ENCODE data around the gene FRMPD4.

FRMPD4 gene

DNA sequence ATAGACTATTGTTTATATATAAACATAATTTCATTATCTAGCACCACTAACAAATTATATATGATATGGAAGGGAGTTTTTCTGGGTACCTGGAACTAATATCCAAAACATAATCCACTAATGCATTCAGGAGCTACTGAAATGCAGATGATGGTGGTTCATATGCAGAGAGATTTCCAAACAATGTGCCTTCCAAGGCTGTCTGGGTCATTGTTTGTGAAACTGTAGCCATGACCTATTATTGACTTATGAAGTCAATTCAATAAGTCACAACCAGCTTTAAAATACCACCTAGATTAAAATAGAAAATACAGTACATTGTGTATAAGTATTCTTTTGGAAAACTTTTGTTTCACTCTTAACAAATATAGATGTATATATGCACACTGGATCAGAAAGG, 415.9 kb downstream of the FRMPD4 start:
- no peak for DNase-seq

DNA sequence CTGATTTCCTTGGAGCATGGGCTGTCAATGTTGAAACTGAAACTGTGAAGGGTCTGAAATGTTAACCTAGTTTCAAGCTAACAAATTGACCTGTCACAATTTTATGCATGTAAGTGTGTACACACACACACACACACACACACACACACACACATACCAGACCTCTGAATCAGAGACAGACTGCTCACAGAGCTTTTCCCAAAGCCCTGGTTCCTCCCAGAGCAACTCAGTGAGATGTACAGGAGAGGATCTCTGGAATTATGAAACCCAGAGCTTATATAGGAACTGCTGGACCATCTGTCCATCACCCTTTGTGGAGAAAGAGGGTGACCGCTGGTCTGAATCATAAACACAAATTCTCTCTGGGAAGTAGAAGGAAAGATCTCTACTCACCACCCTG, 424.8 kb downstream of the FRMPD4 start:
- peak; percentile 53 for DNase-seq

DNA sequence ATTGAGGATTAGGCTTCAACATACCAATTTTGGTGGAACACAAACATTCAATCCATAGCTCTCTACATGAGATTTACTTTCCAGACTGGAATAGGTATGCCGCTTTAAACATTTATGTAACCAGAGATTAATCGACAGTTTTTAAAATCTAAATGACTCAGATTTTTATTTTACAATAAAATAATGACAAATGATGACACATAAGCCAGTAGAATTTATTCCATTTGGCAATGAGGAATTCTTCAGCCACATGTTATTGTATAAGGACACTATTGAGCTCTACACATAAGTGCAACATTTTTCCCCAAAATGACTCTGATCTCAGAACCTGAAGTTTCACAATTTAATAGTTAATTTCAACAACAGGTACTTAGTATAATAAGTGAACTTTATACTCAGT, 425.9 kb downstream of the FRMPD4 start:
- DNase-seq: no peak

DNA sequence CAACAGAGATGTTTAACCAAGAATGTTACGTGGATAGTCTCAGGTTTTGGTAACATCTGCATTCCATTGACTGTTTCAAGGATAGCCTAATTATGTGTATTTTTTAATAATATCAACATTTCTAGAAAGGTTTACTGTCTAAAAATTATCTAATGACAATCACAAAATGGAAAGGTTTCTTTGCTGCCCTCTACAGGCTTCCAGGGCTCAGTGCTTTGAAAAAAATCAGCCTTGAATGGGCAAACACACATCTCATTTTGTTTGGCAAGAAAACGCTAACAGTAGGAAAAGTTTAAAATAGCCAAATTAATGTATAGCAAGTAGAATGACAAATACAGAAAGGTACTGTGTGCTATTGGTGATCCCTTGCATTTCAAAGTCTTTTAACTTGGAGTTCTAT, 429.6 kb downstream of the FRMPD4 start:
- peak; percentile 3 for DNase-seq

DNA sequence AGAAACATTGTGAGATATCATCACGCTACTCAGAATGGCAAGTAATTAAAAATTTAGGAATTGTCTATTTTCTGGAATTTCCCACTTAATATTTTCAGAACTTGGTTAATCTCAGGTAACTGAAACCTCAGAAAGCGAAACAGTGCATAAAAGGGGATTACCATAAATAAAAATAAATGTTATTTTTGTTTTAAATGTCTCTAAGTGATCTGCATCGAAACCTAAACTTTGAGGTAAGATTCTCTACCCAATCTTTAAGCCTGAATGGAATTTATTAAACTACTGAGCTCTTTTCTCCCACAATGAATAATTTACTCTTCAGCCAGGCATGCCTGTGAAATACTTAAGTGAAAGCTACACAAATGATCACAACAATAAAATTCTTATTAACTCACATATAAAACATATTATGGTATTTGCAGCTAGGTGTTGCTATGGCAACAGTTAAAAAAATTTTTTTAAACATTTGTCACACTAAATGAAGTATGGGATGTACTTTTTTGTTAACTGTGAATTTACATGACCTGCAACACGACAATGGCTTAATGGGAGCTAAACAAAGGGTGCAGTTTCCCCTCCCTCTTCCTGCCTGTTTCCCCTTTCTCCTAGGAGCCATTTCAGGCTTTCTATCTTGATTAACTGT, 432.7 kb downstream of the FRMPD4 start:
- no peak for DNase-seq

DNA sequence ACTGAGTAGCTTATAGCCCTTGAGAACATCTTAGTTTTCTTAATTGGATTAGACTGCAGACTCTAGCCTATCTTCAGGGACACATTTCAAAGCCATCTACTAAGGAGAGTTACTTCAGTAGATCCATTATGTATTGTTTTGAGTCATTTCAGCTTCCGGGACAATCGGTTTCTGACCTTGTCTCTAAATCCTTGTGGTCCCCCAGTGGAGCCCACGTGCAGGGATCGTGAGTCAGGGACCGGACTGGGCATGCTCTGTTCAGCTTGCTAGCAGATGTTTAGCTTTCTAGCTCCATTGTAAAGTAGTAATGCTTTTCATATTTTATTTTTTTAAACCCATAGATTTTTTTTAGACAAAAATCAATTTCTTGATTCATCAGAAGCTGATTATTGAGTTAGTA, 441.0 kb downstream of the FRMPD4 start:
- no peak for DNase-seq

DNA sequence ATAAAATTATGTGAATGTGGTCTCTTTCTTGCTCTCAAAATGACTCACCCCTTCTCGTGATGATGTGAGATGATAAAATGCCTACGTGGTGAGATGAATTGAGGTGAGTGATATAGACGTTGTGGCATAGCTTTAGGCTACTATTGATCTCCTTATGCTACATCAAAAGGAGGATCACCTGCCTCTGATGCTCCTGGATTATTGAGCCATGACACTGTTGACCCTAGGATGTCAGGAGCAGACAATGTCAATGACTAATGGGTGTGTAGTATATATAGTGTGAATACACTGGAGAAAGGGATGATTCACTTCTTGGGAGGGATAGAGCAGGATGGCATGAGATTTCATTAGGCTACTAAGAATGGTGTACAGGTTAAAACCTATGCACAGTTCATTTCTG, 442.3 kb downstream of the FRMPD4 start:
- no peak for DNase-seq

DNA sequence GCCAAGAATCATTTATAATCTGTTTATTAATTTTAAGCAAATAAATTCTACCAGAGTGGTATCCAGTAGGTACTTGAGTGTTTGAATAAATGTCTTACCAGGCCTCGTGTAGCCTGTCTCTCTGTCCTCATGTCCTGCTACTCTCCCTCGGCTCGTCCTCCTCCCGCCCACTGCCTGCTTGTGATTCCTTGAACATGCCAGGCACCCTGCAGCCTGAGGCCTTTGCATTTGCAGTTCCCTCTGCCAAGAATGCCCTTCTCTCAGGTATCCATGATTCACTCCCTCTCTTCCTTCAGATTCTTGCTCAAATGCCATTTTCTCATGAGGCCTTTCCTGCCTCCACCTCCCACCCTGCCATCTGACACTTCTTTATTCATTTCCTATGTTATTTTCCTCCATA, 443.3 kb downstream of the FRMPD4 start:
- DNase-seq: no peak

DNA sequence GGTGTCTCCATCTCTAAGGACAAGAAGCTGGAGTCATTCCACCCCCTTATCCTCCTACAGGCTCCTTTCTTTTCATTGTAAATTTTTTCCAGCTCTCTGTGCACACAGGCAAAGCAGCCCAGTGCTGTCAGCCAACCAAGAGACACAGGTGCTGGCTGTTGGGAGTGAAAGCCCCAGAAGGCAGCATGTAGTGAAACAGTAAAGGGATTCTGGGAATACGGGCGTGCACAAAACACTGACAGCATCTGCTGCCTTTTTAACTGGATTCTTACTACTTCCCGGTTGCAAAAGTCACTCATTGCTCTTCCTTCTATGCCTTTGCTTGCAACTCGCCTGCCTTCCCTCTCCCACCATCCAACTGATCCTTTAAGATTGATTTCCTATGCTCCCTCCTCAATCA, 444.4 kb downstream of the FRMPD4 start:
- no peak for DNase-seq

DNA sequence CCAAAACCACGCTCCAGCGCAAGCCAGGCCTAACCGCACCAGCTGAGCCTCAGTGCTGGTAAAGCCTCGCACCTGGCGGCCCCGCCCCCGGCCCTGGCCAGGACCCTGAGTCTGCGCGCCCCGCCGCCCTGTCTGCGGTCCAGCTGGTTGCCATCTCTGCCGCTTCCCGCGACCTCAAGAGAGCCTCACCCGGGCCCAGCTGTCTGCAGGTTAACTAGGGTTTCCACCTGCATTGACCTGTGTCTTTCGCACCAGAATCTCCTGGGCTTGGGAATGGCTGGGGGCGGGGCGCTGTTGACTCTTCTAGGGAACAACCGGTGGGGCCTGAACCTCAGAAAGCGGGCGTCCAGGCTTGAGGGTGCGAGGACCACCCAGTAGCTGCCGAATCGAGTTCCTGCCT, 445.3 kb downstream of the FRMPD4 start:
- DNase-seq: no peak

DNA sequence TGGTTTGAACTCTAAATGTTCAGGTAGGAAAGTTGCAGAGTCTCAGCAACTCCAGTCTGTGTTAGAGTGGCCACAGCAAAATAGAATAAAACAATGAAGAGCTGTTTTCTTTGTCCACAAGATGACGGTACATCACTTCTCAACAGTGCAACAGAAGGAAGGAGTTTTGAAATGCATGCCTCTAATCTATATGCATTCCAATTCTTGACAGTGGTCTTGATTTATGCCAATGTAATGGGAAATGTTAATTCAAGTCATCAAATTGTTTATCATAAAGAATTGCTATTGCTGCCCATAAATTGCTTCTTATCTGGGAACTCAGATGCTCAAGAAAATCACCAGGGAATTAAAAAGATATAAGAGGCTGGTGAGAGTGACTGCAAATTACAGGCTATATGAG, 457.4 kb downstream of the FRMPD4 start:
- DNase-seq: no peak

DNA sequence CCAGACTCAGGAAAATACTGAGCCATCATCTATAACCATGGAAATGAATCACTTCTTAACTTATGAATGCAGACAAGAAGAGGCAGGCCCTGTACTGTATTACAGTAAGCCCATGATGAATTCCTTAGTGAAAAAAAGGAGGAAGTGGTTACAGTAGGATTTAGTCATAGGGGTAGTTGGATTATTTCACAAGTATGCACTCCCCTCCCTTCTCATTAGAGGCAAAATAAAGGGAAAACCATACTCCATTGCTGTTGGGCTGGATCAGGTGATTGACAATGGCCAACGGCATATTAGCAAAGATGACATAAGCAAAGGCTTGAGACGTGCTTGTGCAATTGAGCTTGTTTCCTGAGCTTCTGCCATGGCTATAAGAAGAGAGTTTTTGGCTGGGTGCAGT, 471.8 kb downstream of the FRMPD4 start:
- DNase-seq: peak; percentile 91

DNA sequence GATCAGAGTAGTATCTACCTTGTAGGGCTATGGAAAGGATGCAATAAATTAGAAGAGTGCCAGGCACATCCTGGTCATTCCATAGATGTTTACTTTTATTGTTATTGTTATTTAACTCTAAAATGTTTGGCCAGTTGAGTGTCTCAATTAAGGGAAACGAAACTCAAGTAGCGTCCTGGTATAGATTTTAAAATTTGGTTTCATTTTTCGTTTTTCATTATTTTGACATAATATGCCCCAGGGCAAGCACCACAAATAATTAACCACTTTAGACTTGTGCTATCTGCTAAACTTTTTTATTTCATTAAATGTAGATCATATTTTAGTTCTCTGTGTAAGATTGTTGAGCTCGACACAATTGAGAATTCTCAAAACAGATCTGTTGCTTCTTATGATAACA, 473.2 kb downstream of the FRMPD4 start:
- no peak for DNase-seq

DNA sequence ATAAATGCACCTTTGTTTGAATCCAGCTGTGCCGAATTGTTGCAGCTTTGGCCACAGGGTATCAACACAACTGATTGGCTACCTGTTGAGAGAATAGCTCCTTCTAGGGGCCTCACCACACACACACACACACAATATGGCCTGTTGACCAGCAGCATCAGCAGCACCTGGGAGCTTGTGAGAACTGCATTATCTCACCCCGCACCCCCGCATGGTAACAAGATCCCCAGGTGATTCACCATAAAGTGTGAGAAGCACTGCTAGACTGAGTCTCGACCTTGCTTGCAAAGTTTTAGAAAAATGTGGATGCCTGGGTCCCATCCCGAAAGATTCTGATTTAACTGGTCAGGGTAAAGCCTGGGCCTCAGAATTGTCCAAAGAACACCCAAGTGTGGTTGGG, 476.0 kb downstream of the FRMPD4 start:
- no peak for DNase-seq

DNA sequence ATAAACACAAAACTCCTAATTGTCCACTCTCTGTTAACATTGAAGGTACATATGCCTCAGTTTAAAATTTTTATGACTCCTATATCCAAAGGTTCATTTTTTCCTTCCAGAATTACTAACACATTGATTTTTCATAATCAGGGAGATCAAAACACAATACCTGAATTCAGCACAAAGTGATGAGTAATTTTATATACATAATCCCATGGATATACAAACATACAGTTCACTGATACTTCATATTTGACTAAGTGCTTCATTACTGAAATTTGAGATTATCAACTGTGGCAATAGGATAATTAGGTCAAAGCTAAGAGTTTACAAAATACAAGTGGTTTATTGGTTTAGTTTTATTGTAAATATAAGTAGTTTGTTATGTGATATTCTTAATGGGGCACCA, 476.8 kb downstream of the FRMPD4 start:
- DNase-seq: no peak

DNA sequence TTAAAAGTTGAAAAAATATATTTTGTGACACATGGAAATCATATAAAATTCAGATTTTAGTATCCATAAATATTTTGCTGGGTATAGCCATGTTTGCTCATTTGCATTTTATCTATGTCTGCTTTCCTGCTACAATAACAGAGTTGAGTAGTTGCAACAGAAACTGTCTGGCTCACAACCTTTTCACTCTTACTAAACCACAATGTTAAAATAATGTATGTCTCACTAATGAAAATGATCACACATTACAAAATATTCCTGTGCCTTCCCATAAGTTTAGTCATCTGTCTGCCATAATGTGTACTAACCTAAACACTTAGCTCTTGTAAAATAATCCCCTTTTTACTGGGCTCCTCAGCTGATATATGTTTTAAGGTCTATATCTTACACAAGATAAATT, 479.0 kb downstream of the FRMPD4 start:
- DNase-seq: no peak

DNA sequence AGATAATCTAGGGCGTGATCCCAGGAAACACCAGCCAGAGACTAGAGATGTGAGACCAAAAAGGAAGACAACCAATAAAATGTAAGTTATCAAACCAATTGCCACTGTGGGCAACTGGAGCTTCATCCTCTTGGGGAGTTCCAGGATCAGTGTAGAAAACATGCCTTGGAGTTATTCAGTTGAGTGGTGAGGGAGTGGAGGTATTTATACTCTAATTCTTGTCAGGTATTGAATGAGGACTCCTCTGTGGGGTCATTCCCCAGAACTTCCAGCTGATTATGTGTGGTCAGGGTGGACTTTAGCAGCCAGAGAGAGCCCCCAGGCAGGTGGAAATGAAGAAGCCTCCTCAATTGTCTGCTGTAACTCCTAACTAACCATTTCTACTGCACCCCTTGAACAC, 509.0 kb downstream of the FRMPD4 start:
- DNase-seq: no peak

DNA sequence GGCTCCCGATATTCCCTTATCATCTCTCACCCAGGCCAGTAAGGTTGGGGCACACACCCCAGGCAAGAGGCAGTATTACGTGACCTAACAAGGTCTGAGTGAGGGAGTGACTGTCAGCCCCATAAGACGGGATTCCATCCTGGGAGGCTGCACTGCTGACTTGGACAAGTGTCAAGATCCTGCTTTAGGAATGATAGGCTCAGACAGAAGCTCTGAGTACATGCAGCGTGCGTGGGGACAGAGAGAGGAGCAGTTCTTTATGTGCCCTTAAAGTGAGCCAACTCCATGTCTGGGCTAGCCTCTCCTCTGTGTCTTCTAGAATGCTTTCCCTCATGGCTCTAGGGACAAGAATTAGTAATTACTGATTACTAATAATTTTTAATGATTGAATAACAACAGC, 510.7 kb downstream of the FRMPD4 start:
- no peak for DNase-seq

DNA sequence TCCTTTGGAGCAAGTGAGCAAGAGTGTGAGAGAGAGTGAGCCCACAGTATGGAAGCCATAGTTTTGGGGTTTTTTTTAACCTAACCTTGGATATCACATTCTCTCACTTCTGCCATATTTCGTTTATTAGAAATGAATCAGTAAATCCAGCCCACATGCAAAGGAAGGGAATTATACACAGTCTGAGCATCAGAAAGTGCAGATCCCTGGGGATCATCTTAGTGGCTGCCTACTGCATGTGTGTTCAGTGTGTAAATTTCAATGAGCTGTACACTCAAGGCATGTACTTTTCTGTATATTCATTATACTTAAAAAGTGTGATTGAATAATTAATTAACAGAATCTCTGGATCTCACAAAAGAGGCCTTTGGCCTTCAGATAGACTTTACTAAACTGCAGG, 519.2 kb downstream of the FRMPD4 start:
- no peak for DNase-seq

DNA sequence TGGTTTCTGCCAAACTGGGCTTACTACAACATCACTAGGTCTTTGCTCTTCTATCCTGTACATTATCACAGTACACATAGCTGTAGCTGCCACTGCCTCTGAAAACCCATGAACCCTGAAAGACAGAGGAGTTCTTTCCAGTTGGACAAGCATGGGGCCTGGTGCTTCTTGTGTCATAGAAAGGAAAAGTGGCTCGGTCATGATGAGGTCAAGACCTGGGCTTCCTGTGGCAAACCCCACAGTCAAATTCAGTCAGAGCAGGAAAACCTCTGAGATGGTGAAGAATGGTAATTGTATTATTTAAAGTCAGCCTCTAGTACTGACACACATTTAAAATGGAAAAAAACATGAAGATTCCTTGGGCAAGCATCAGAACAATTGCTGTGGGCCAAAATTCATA, 519.6 kb downstream of the FRMPD4 start:
- DNase-seq: no peak

DNA sequence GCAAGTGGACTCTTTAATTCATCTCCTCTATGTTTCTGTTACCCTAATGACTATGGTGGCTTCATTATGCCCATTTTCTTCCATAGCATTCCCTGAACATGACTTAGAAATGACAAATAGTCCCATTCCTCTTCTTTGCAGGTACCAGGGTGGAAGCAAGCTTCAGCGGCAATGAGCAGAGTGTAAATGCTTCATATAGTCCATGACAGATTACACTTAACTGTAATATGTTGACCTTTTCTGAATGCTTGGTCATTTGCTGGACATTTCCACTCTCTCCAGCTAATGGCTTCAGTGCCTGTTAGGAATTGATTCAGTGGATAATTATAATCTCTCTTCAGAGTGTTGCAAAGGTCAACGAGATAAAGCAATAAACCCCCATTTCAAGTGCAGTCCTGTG, 523.2 kb downstream of the FRMPD4 start:
- DNase-seq: no peak

DNA sequence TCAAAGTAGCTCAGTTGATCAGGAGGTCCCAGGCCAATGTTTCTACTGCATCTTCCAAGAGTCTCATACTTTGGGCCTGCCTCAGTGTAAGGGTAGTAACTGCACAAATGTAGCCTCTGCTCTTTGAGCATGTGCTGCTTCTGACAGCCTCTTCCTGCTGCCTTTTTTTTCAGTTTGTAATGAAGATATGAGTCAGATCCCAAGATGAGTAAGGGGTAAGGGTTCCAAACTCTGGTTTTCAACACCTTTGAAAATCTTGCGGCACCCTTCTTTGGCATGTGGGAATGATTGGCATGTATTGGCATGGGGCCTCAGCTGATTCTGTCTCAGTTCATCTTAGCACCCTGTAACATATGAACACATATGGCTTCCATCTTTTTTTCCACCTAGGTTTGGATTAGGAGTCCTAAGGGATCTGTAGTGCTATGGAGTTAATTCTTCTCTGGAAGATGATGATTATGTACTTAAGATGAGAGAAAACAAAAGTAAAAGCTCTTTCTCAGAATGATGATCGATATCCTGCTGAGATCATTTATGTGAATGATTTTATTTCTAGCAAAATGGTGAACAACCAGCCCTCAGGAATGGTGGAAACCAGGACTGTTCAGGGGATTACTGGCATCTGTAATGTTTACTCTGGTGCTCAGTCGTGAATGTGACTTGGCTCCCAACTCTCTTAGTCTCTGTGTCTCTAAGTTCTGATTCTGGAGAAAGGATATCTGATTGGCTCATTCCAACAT, 534.3 kb downstream of the FRMPD4 start:
- DNase-seq: peak; percentile 60

DNA sequence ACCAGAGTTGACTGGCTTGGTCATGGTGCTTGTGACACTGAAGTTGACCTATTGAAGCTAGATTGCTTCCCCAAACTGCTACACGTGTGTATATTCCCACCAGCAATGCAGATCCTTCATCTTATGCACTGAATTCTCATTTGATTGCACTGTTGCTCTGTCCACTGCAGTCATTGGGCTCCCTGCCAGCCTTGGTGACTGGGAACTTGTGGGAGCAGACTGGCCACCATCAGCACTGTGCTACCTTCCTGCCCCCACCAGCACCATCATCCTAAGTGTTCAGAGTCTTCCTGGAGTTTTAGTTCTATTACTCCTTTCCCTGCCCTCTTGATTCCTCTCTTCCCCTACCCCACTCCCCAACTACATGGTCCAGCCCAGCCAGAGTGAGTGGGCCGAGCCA, 535.2 kb downstream of the FRMPD4 start:
- no peak for DNase-seq

DNA sequence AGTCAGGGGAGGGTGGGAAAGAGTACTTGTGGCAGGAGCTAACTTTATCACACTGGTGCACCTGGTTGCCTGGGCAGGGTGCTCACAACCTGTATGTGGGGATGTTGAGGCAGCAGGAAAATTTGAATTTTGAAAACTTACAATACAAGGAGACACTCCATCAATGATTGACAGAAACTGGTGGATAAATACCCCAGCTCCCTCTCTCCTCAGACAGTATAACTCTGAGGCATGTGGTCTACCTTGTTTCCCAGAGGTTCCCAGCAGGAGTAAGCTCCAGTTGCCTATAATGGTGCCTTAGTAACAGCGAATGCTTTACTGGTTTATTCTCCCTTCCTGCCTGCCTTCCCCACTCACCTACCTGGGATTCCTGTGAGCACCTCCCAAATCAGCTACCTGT, 541.2 kb downstream of the FRMPD4 start:
- DNase-seq: no peak

DNA sequence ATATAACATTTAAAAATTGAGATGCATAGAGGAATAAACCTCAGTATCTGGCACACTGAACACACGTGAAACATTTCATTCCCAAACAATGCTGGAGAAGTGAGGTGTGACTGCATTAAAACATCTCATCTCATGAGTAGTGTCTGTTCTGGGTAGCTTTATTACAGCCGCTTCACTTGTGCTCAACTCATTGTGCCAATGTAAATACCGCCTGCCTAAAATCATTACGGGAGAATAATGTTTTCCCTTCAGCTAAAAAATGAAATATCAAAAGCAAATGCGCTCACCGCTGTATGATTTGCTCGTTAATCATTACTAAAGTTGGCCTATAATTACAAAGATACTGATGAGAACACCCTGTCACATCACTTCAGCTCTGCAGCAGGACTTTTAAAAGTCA, 542.8 kb downstream of the FRMPD4 start:
- DNase-seq: no peak
